Aorta (tissue), 5 donors: ENCODE measurements around the gene NOD1. TPM values are rescaled to one million over a fixed set of nuclear protein-coding genes. Genes with fewer than 3 reads are reported as not detected.
"Not testable (repeated sequence)": the region's sequence is repeated elsewhere in the genome, so short reads cannot be mapped to it uniquely, and the experiment has no call there.

Experiments used
- ATAC-seq: fragments of 200-7000 bp; cut with Tn5 transposase; one replicate; pipeline ENCODE4 v1.9.1; 2022; ENCODE audit warnings: moderate library complexity; ENCODE audit not compliant: low FRiP score
- DNase-seq, 2 donors: peaks; one replicate each; pipeline ENCODE4 v3.0.0-alpha.2; 2020
- H3K27ac ChIP-seq, 2 donors: one replicate each; pipeline ENCODE4 v1.5.1; 2013; ENCODE audit warnings: low read length in 2 of 2, mild to moderate bottlenecking in 2 of 2, moderate library complexity in 2 of 2, control low read depth in 1 of 2, inconsistent platforms in 1 of 2, low read depth in 1 of 2
- H3K27me3 ChIP-seq, 2 donors: one replicate each; pipeline ENCODE4 v1.6.1; 2013; ENCODE audit warnings: control low read depth in 1 of 2, low read length in 1 of 2, mild to moderate bottlenecking in 1 of 2, moderate library complexity in 1 of 2; ENCODE audit not compliant: insufficient read depth in 2 of 2, control insufficient read depth in 1 of 2
- H3K36me3 ChIP-seq, 2 donors: one replicate each; pipeline ENCODE4 v1.6.1; 2013; ENCODE audit warnings: control low read depth in 1 of 2, low read length in 1 of 2, mild to moderate bottlenecking in 1 of 2; ENCODE audit not compliant: insufficient read depth in 2 of 2, control insufficient read depth in 1 of 2
- H3K4me1 ChIP-seq, 2 donors: one replicate each; pipeline ENCODE4 v1.6.1; 2013; ENCODE audit warnings: low read length in 2 of 2, control low read depth in 1 of 2, mild to moderate bottlenecking in 1 of 2, moderate library complexity in 1 of 2; ENCODE audit not compliant: insufficient read depth in 2 of 2, control insufficient read depth in 1 of 2
- H3K4me3 ChIP-seq, 2 donors: one replicate each; pipeline ENCODE4 v1.5.1; 2013; ENCODE audit warnings: low read length in 2 of 2, control low read depth in 1 of 2, mild to moderate bottlenecking in 1 of 2
- H3K9me3 ChIP-seq: one replicate; pipeline ENCODE4 v1.6.1; 2013; ENCODE audit warnings: mild to moderate bottlenecking, low read length; ENCODE audit not compliant: control insufficient read depth
- WGBS, 2 donors: extraction: QIAGEN DNeasy Blood & Tissue Kit; methylation state at CpG; one replicate each; pipeline ENCODE4 v1.1.7; 2013; 5-methylcytosine and 5-hydroxymethylcytosine counted together
- intact Hi-C, 2 donors: fragments of 100-400 bp; cut with DNase I; formaldehyde crosslinking; loops; one replicate each; pipeline versions ENCODE4 v1.14.2 to v1.15.0; 2022
- polyA plus RNA-seq, 2 donors: library from polyadenylated mRNA; stranded (reverse); fragments of 200-250 nt; gene quantifications; one replicate each; pipeline ENCODE4 v1.2.3, GENCODE V29; 2013
- total RNA-seq, 2 donors: library from RNA; stranded (reverse); fragmentation: NEBNext Ultra II Directional; extraction: Animal tissue kit (Norgen Biotek cat#: 25700); gene quantifications; one replicate each; pipeline ENCODE4 v1.2.1, GENCODE V29; 2021
- donor health status: healthy with polysubstance abuse.
- donor health status: Bipolar disorder and iron deficiency.
- donor health status: DM: no; HTN: no; CAD: no.
- donor health status: DM: no; HTN: no; CAD: no.
- donor health status: DM: yes; HTN: yes; CAD: no.

NOD1 gene
- total and polyA plus RNA-seq, 4 donors: 2.4 to 38.4 (median 19.2) TPM

GRCh38 chr7:30390736-30391636, 87.6 kb downstream of the NOD1 start:
- ATAC-seq: no peak
- Histone ChIP-seq H3K4me3 (no peak overlapping the region), H3K27me3 (no peaks in the 10 kb centered on the region), H3K36me3 (no peaks in the 10 kb centered on the region), H3K4me1 (no peaks in the 10 kb centered on the region), H3K9me3 (no peaks in the 10 kb centered on the region), H3K27ac (no peak overlapping the region)
- no peak for DNase-seq
- 88 to 92% methylated on average over 8 of the region's 8 CpGs for WGBS, 2 donors
- intact Hi-C loops: no loop called here

GRCh38 chr7:30389791-30390190, 88.8 kb downstream of the NOD1 start:
- 86 to 88% methylated on average over 3 of the region's 3 CpGs for WGBS, 2 donors
- Histone ChIP-seq H3K9me3 (no peaks in the 10 kb centered on the region), H3K27ac (no peak overlapping the region), H3K4me1 (no peaks in the 10 kb centered on the region), H3K27me3 (no peaks in the 10 kb centered on the region), H3K36me3 (no peaks in the 10 kb centered on the region), H3K4me3 (no peak overlapping the region)
- DNase-seq: no peak
- intact Hi-C loops: no loop called here
- no peak for ATAC-seq

- Histone ChIP-seq H3K27ac (no peak overlapping the region), H3K9me3 (no peaks in the 10 kb centered on the region), H3K27me3 (no peaks in the 10 kb centered on the region), H3K36me3 (no peaks in the 10 kb centered on the region), H3K4me3 (no peak overlapping the region), H3K4me1 (peaks cover 0 to 1% of the 10 kb centered on the region in 2 donors)
- ATAC-seq: no peak
- 97 to 100% methylated on average over 1 of the region's 1 CpG for WGBS, 2 donors
- no peak for DNase-seq
- intact Hi-C loops: no loop called here
These were observed 96.0 kb downstream of the NOD1 start for GRCh38 chr7:30382607-30383006.

GRCh38 chr7:30380824-30381223, 97.8 kb downstream of the NOD1 start:
- intact Hi-C loops, DNase-seq, ATAC-seq, H3K9me3 ChIP-seq, H3K27ac ChIP-seq, H3K27me3 ChIP-seq, H3K4me1 ChIP-seq, H3K36me3 ChIP-seq, H3K4me3 ChIP-seq: not testable (repeated sequence)
- WGBS, 2 donors: 92 to 94% methylated on average over 4 of the region's 4 CpGs

- Histone ChIP-seq H3K4me3 (no peak overlapping the region), H3K27me3 (no peaks in the 10 kb centered on the region), H3K4me1 (peaks cover 0 to 4% of the 10 kb centered on the region in 2 donors), H3K36me3 (no peaks in the 10 kb centered on the region), H3K27ac (no peak overlapping the region), H3K9me3 (no peaks in the 10 kb centered on the region)
- intact Hi-C loops: no loop called here
- 98% methylated on average over 2 of the region's 2 CpGs for WGBS, 2 donors
- ATAC-seq (no peak), DNase-seq (no peak)
These were observed 98.3 kb downstream of the NOD1 start for GRCh38 chr7:30380294-30380693.

GRCh38 chr7:30379741-30380140, 98.8 kb downstream of the NOD1 start:
- Histone ChIP-seq H3K4me3 (no peak overlapping the region), H3K36me3 (no peaks in the 10 kb centered on the region), H3K27me3 (no peaks in the 10 kb centered on the region), H3K9me3 (no peaks in the 10 kb centered on the region), H3K4me1 (peaks cover 0 to 4% of the 10 kb centered on the region in 2 donors), H3K27ac (no peak overlapping the region)
- ATAC-seq (no peak), DNase-seq (no peak)
- intact Hi-C loops: no loop called here
- WGBS, 2 donors: 64 to 70% methylated on average over 4 of the region's 4 CpGs

- Histone ChIP-seq H3K4me1 (peaks cover 0 to 4% of the 10 kb centered on the region in 2 donors), H3K9me3 (no peaks in the 10 kb centered on the region), H3K36me3 (no peaks in the 10 kb centered on the region), H3K27me3 (no peaks in the 10 kb centered on the region), H3K27ac (no peak overlapping the region), H3K4me3 (no peak overlapping the region)
- ATAC-seq (no peak), DNase-seq (no peak)
- intact Hi-C loops: no loop called here
- WGBS, 2 donors: 72 to 74% methylated on average over 4 of the region's 4 CpGs
These were observed 99.5 kb downstream of the NOD1 start for GRCh38 chr7:30379131-30379530.

GRCh38 chr7:30378275-30378674, 100.3 kb downstream of the NOD1 start:
- no peaks in the 10 kb centered on the region for H3K36me3 ChIP-seq
- WGBS, 2 donors: 87 to 93% methylated on average over 1 of the region's 1 CpG
- no peak for ATAC-seq
- no peak overlapping the region for H3K4me3 ChIP-seq
- intact Hi-C loops: no loop called here
- no peak overlapping the region for H3K27ac ChIP-seq
- H3K27me3 ChIP-seq: no peaks in the 10 kb centered on the region
- peaks cover 0 to 4% of the 10 kb centered on the region in 2 donors for H3K4me1 ChIP-seq
- no peak for DNase-seq
- no peaks in the 10 kb centered on the region for H3K9me3 ChIP-seq
